GM19468 (cell line): ENCODE data around the gene GRIN3B.
"Not testable (repeated sequence)": the region's sequence is repeated elsewhere in the genome, so short reads cannot be mapped to it uniquely, and the experiment has no call there.

Experiments used
- ATAC-seq: cut with Tn5 transposase; IDR thresholded peaks from one replicate; pipeline ENCODE4 v1.9.1; 2021; ENCODE audit warnings: mild to moderate bottlenecking, moderate library complexity, moderate number of reproducible peaks; ENCODE audit not compliant: unreplicated experiment; ENCODE audit errors: extremely low read depth

GRIN3B gene

GRCh38 chr19:1017115-1017905 lies 17.1 kb downstream of the GRIN3B start:
- no peak for ATAC-seq

GRCh38 chr19:1017906-1018305 lies 17.7 kb downstream of the GRIN3B start:
- ATAC-seq = no peak

- no peak for ATAC-seq
Measured at GRCh38 chr19:1018393-1018792, 18.2 kb downstream of the GRIN3B start.

GRCh38 chr19:1018932-1019615 lies 18.9 kb downstream of the GRIN3B start:
- no peak for ATAC-seq

- no peak for ATAC-seq
Measured at GRCh38 chr19:1019616-1019961, 19.4 kb downstream of the GRIN3B start.

GRCh38 chr19:1019980-1020867 lies 20.0 kb downstream of the GRIN3B start:
- ATAC-seq = no peak

- ATAC-seq = peak; percentile 80
Measured at GRCh38 chr19:1020868-1021425, 20.7 kb downstream of the GRIN3B start, which contains the start of gene TMEM259. TMEM259 (minus strand) TSS chr19:1021123; CDS start chr19:1020996, 127 bp downstream.

GRCh38 chr19:1023883-1024188 lies 23.6 kb downstream of the GRIN3B start:
- not testable (repeated sequence) for ATAC-seq

- ATAC-seq = not testable (repeated sequence)
Measured at GRCh38 chr19:1025080-1025479, 24.9 kb downstream of the GRIN3B start.

- no peak for ATAC-seq
Measured at GRCh38 chr19:1025960-1026782, 26.0 kb downstream of the GRIN3B start, which contains the start of gene CNN2. CNN2 (plus strand) TSS chr19:1026608; CDS start chr19:1026662, 54 bp downstream.

- ATAC-seq = no peak
Measured at GRCh38 chr19:1026783-1027649, 26.8 kb downstream of the GRIN3B start.

GRCh38 chr19:1027650-1028061 lies 27.4 kb downstream of the GRIN3B start:
- ATAC-seq = no peak

GRCh38 chr19:1028062-1028926 lies 28.1 kb downstream of the GRIN3B start:
- ATAC-seq = no peak

GRCh38 chr19:1032264-1032867 lies 32.1 kb downstream of the GRIN3B start:
- ATAC-seq = no peak

GRCh38 chr19:1035998-1036621 lies 35.9 kb downstream of the GRIN3B start:
- ATAC-seq = no peak

- ATAC-seq = no peak
Measured at GRCh38 chr19:1037621-1038064, 37.4 kb downstream of the GRIN3B start.
